T-helper 9 cell (primary cell): ENCODE data around the gene CELF2.

Experiments
- DNase-seq: peaks from one replicate; pipeline ENCODE4 v3.0.0-alpha.2; 2020

CELF2 gene

GRCh38 chr10:11305825-11306593 is 288.3 kb downstream of the CELF2 start:
- DNase-seq: no peak

- DNase-seq: no peak
These were observed 289.3 kb downstream of the CELF2 start for GRCh38 chr10:11307004-11307403.

- DNase-seq: no peak
These were observed 290.3 kb downstream of the CELF2 start for GRCh38 chr10:11307937-11308336.

- no peak for DNase-seq
These were observed 293.4 kb downstream of the CELF2 start for GRCh38 chr10:11311027-11311426.

- no peak for DNase-seq
These were observed 295.8 kb downstream of the CELF2 start for GRCh38 chr10:11313463-11313862.

- DNase-seq: no peak
These were observed 300.4 kb downstream of the CELF2 start for GRCh38 chr10:11317936-11318670.

- no peak for DNase-seq
These were observed 301.3 kb downstream of the CELF2 start for GRCh38 chr10:11318826-11319598.

- DNase-seq: no peak
These were observed 302.4 kb downstream of the CELF2 start for GRCh38 chr10:11319990-11320602.

GRCh38 chr10:11320809-11321520 is 303.3 kb downstream of the CELF2 start:
- no peak for DNase-seq

- DNase-seq: no peak
These were observed 305.0 kb downstream of the CELF2 start for GRCh38 chr10:11322698-11323097.

- no peak for DNase-seq
These were observed 307.2 kb downstream of the CELF2 start for GRCh38 chr10:11324761-11325321.

- DNase-seq: no peak
These were observed 308.1 kb downstream of the CELF2 start for GRCh38 chr10:11325817-11326216.

- no peak for DNase-seq
These were observed 308.6 kb downstream of the CELF2 start for GRCh38 chr10:11326241-11326640.

GRCh38 chr10:11326913-11327616 is 309.4 kb downstream of the CELF2 start:
- DNase-seq: no peak

- no peak for DNase-seq
These were observed 310.8 kb downstream of the CELF2 start for GRCh38 chr10:11328264-11329061.

- no peak for DNase-seq
These were observed 311.5 kb downstream of the CELF2 start for GRCh38 chr10:11329062-11329673.

GRCh38 chr10:11330383-11331045 is 312.8 kb downstream of the CELF2 start:
- no peak for DNase-seq

GRCh38 chr10:11331046-11331577 is 313.4 kb downstream of the CELF2 start:
- no peak for DNase-seq

- DNase-seq: no peak
These were observed 314.1 kb downstream of the CELF2 start for GRCh38 chr10:11331726-11332125.
